Measurements from ENCODE around the gene FAM181B. TPM values are rescaled to one million over a fixed set of nuclear protein-coding genes. Genes with fewer than 3 reads are reported as not detected.

The FAM181B gene
- polyA plus RNA-seq, 1 donor (not counting 4 experiments of a cell fraction or from before 2014, with no cell fraction given), result 0.01 TPM

GRCh38 chr11:82754410-82754809 lies 20.7 kb upstream of the FAM181B start:
- DNase-seq (ENCODE audit: low read depth, low spot score) (no peak), FAIRE-seq (no peak)
- Histone ChIP-seq H3K79me2 (ENCODE audit: control insufficient read depth, insufficient read depth, low read length) (no peaks in the 10 kb centered on the region), H3K36me3 (ENCODE audit: control insufficient read depth in 2 of 2, extremely low read depth in 1 of 2, insufficient read depth in 2 of 2, low read length in 2 of 2) (no peaks in the 10 kb centered on the region), H3K27me3 (ENCODE audit: control insufficient read depth, extremely low read depth, insufficient read depth, low read length) (no peaks in the 10 kb centered on the region), H3K27ac (ENCODE audit: control insufficient read depth, insufficient read depth, low read length) (no peak overlapping the region), H3K9ac (ENCODE audit: control insufficient read depth, extremely low read depth, insufficient read depth, low read length) (no peak overlapping the region), H4K20me1 (ENCODE audit: control insufficient read depth, extremely low read depth, insufficient read depth, low read length) (no peaks in the 10 kb centered on the region), H3K4me3 (ENCODE audit: control insufficient read depth in 2 of 3, extremely low read depth in 1 of 3, insufficient read depth in 2 of 3, low read depth in 1 of 3, low read length in 3 of 3) (no peak overlapping the region), H3K9me1 (ENCODE audit: control insufficient read depth, extremely low read depth, insufficient read depth, low read length) (no peaks in the 10 kb centered on the region), H3K4me2 (ENCODE audit: control insufficient read depth, extremely low read depth, insufficient read depth, low read depth, low read length) (no peak overlapping the region), H3K9me3 (ENCODE audit: control insufficient read depth, low read depth, low read length) (no peaks in the 10 kb centered on the region), H3K4me1 (ENCODE audit: control insufficient read depth, extremely low read depth, insufficient read depth, low read length) (no peaks in the 10 kb centered on the region), H2AFZ (ENCODE audit: control insufficient read depth, low read length) (peak overlapping the region; percentile 1)
- dilution Hi-C loops (cut with MboI; ENCODE audit: extremely low pct_ligation_motif_present, low sequenced_read_pairs), result no loop called here
- TF ChIP-seq EZH2 (IDR thresholded peaks at IDR 0.05; ENCODE audit: low read length), result no peak
- no peak for TF ChIP-seq CTCF (optimal IDR thresholded peaks at IDR 0.05 in 1 of 3, IDR thresholded peaks at IDR 0.05 in 1 of 3, conservative IDR thresholded peaks at IDR 0.05 in 1 of 3; ENCODE audit: extremely low read depth in 1 of 3, insufficient read depth in 2 of 3, low read length in 3 of 3)

GRCh38 chr11:82753921-82754320 lies 20.3 kb upstream of the FAM181B start:
- peak overlapping the region; percentile 1 for H2AFZ ChIP-seq (ENCODE audit: control insufficient read depth, low read length)
- no peaks in the 10 kb centered on the region for H3K79me2 ChIP-seq (ENCODE audit: control insufficient read depth, insufficient read depth, low read length)
- H3K27me3 ChIP-seq (ENCODE audit: control insufficient read depth, extremely low read depth, insufficient read depth, low read length), result no peaks in the 10 kb centered on the region
- H3K9me1 ChIP-seq (ENCODE audit: control insufficient read depth, extremely low read depth, insufficient read depth, low read length), result no peaks in the 10 kb centered on the region
- no peak overlapping the region for H3K27ac ChIP-seq (ENCODE audit: control insufficient read depth, insufficient read depth, low read length)
- dilution Hi-C loops (cut with MboI; ENCODE audit: extremely low pct_ligation_motif_present, low sequenced_read_pairs), result no loop called here
- no peaks in the 10 kb centered on the region for H3K4me1 ChIP-seq (ENCODE audit: control insufficient read depth, extremely low read depth, insufficient read depth, low read length)
- DNase-seq (ENCODE audit: low read depth, low spot score) (no peak), FAIRE-seq (no peak)
- no peak overlapping the region for H3K4me2 ChIP-seq (ENCODE audit: control insufficient read depth, extremely low read depth, insufficient read depth, low read depth, low read length)
- H3K9ac ChIP-seq (ENCODE audit: control insufficient read depth, extremely low read depth, insufficient read depth, low read length), result no peak overlapping the region
- no peak for TF ChIP-seq EZH2 (IDR thresholded peaks at IDR 0.05; ENCODE audit: low read length)
- no peak for TF ChIP-seq CTCF (optimal IDR thresholded peaks at IDR 0.05 in 1 of 3, IDR thresholded peaks at IDR 0.05 in 1 of 3, conservative IDR thresholded peaks at IDR 0.05 in 1 of 3; ENCODE audit: extremely low read depth in 1 of 3, insufficient read depth in 2 of 3, low read length in 3 of 3)
- H4K20me1 ChIP-seq (ENCODE audit: control insufficient read depth, extremely low read depth, insufficient read depth, low read length), result no peaks in the 10 kb centered on the region
- no peak overlapping the region for H3K4me3 ChIP-seq (ENCODE audit: control insufficient read depth in 2 of 3, extremely low read depth in 1 of 3, insufficient read depth in 2 of 3, low read depth in 1 of 3, low read length in 3 of 3)
- H3K36me3 ChIP-seq (ENCODE audit: control insufficient read depth in 2 of 2, extremely low read depth in 1 of 2, insufficient read depth in 2 of 2, low read length in 2 of 2), result no peaks in the 10 kb centered on the region
- H3K9me3 ChIP-seq (ENCODE audit: control insufficient read depth, low read depth, low read length), result no peaks in the 10 kb centered on the region
